Measurements from ENCODE around the gene MMGT1. TPM values are rescaled to one million over a fixed set of nuclear protein-coding genes. Genes with fewer than 3 reads are reported as not detected.

MMGT1 gene
- total and polyA plus RNA-seq, 2 donors (not counting 3 experiments of a cell fraction or from before 2014, with no cell fraction given) = 10.4 to 18.8 TPM

- no peak for TF ChIP-seq CTCF (IDR thresholded peaks at IDR 0.05; ENCODE audit: extremely low read depth in 1 of 2, insufficient read depth in 1 of 2, low read depth in 1 of 2, low read length in 2 of 2)
- TF ChIP-seq POLR2A (IDR thresholded peaks at IDR 0.05; ENCODE audit: low read depth, low read length) = no peak
- no peak for TF ChIP-seq EZH2 (IDR thresholded peaks at IDR 0.05; ENCODE audit: borderline replicate concordance, low read depth, low read length, severe bottlenecking)
- TF ChIP-seq POLR2AphosphoS5 (IDR thresholded peaks at IDR 0.05; ENCODE audit: insufficient read depth, low read depth, low read length) = no peak
- no peak for TF ChIP-seq FOS (IDR thresholded peaks at IDR 0.05; ENCODE audit: borderline replicate concordance, insufficient read depth, low read length)
- TF ChIP-seq GATA2 (IDR thresholded peaks at IDR 0.05; ENCODE audit: insufficient read depth, insufficient read length, low read depth, low read length) = no peak
- no peak for TF ChIP-seq JUN (IDR thresholded peaks at IDR 0.05; ENCODE audit: borderline replicate concordance, insufficient read depth, insufficient read length, low read depth)
- no peak for TF ChIP-seq MYC (IDR thresholded peaks at IDR 0.05; ENCODE audit: low read depth, low read length)
- TF ChIP-seq MAX (IDR thresholded peaks at IDR 0.05; ENCODE audit: insufficient read depth, insufficient read length) = no peak
- DNase-seq (ENCODE audit: low read depth, low spot score) = peak; percentile 18
- H2AFZ ChIP-seq (ENCODE audit: low read depth, low read length) = peak overlapping the region; percentile 54
Measured at GRCh38 chrX:135974279-135974856, 580 bp upstream of the MMGT1 start.

More at GRCh38 chrX:135974279-135974856, 580 bp upstream of the MMGT1 start:
- H3K4me2 ChIP-seq (ENCODE audit: insufficient read depth, low read length) = peak overlapping the region; percentile 47
- H3K4me1 ChIP-seq (ENCODE audit: control insufficient read depth, extremely low read depth, insufficient read depth, low read length) = peaks cover 10% of the 10 kb centered on the region
- H4K20me1 ChIP-seq (replicated peaks; ENCODE audit: control insufficient read depth, extremely low read depth, insufficient read depth, low read length) = no peaks in the 10 kb centered on the region
- BruUV-seq (replicated peaks) = no TSS peak
- peaks cover 25% of the 10 kb centered on the region for H3K79me2 ChIP-seq (ENCODE audit: control insufficient read depth, insufficient read depth, low read length)
- no peak overlapping the region for H3K27ac ChIP-seq (ENCODE audit: insufficient read depth, low read depth, low read length)
- peak overlapping the region in 2 of 3 experiments; percentile 22 to 32 for H3K4me3 ChIP-seq (replicated peaks in 1 of 3; ENCODE audit: insufficient read depth in 1 of 3, low read depth in 1 of 3, low read length in 3 of 3)
- peak overlapping the region; percentile 9 for H3K9ac ChIP-seq (replicated peaks; ENCODE audit: extremely low read depth, insufficient read depth, low read length)
- ChIA-PET POLR2A (interaction anchor here (1.5 kb wide), 1 partner anchor 15 kb away, joined by 3 read pairs; no protein-coding TSS in a partner anchor), CTCF (interaction anchor here (1.1 to 1.6 kb wide), 2 partner anchors 10 to 54 kb away, joined by 3 read pairs; partner anchors contain the start of gene SLC9A6)
- H3K27me3 ChIP-seq (ENCODE audit: control insufficient read depth in 2 of 2, insufficient read depth in 2 of 2, low read length in 2 of 2) = no peaks in the 10 kb centered on the region
- dilution Hi-C loops (cut with MboI; ENCODE audit: extremely low pct_ligation_motif_present, low sequenced_read_pairs) = no loop called here
- no peaks in the 10 kb centered on the region for H3K9me3 ChIP-seq (replicated peaks; ENCODE audit: control insufficient read depth, insufficient read depth, low read length)
- H3K36me3 ChIP-seq (ENCODE audit: control insufficient read depth in 2 of 2, extremely low read depth in 1 of 2, insufficient read depth in 2 of 2, low read length in 2 of 2) = no peaks in the 10 kb centered on the region
- no peak for FAIRE-seq
- intact Hi-C loops (cut with micrococcal nuclease) = no loop called here
- H3K9me1 ChIP-seq (replicated peaks; ENCODE audit: control insufficient read depth, extremely low read depth, insufficient read depth, low read length) = no peaks in the 10 kb centered on the region
